GM23248 (cell line): Measurements from ENCODE around the gene XG. TPM values are rescaled to one million over a fixed set of nuclear protein-coding genes. Genes with fewer than 3 reads are reported as not detected.

Experiments
- DNase-seq: peaks from one replicate; pipeline ENCODE4 v3.0.0-alpha.2; 2015
- H2AFZ ChIP-seq: fragments of 200-600 bp; sonication (generic); 2 replicates; pipeline ENCODE4 v1.6.1; 2016; ENCODE audit warnings: antibody characterized with exemption
- H3F3A ChIP-seq: fragments of 200-600 bp; sonication (generic); 2 replicates; pipeline ENCODE4 v1.6.1; 2016; ENCODE audit warnings: mild to moderate bottlenecking, antibody characterized with exemption, mixed run types; ENCODE audit not compliant: insufficient read depth
- H3K27ac ChIP-seq: fragments of 200-600 bp; sonication (generic); 2 replicates; pipeline ENCODE4 v1.5.1; 2016; ENCODE audit warnings: mild to moderate bottlenecking
- H3K27me3 ChIP-seq: fragments of 200-600 bp; sonication (generic); replicated peaks from 2 replicates; pipeline ENCODE4 v1.6.1; 2016; ENCODE audit warnings: mild to moderate bottlenecking; ENCODE audit not compliant: insufficient read depth
- H3K36me3 ChIP-seq: fragments of 200-600 bp; sonication (generic); 2 replicates; pipeline ENCODE4 v1.6.1; 2016; ENCODE audit warnings: low read depth, mild to moderate bottlenecking
- H3K4me1 ChIP-seq: fragments of 200-600 bp; sonication (generic); 2 replicates; pipeline ENCODE4 v1.6.1; 2016; ENCODE audit warnings: mild to moderate bottlenecking; ENCODE audit not compliant: insufficient read depth
- H3K4me2 ChIP-seq: fragments of 200-600 bp; sonication (generic); one replicate; pipeline ENCODE4 v1.6.1; 2016; ENCODE audit warnings: mild to moderate bottlenecking; ENCODE audit not compliant: unreplicated experiment
- H3K4me3 ChIP-seq: fragments of 200-600 bp; sonication (generic); 2 replicates; pipeline ENCODE4 v1.5.1; 2016; ENCODE audit warnings: mild to moderate bottlenecking
- H3K79me2 ChIP-seq: fragments of 200-600 bp; sonication (generic); 2 replicates; pipeline ENCODE4 v1.6.1; 2016; ENCODE audit warnings: mild to moderate bottlenecking; ENCODE audit not compliant: insufficient read depth
- H3K9ac ChIP-seq: fragments of 200-600 bp; sonication (generic); 2 replicates; pipeline ENCODE4 v1.6.1; 2016; ENCODE audit warnings: mild to moderate bottlenecking
- H3K9me2 ChIP-seq: fragments of 200-600 bp; sonication (generic); 2 replicates; pipeline ENCODE4 v1.6.1; 2016; ENCODE audit warnings: mixed run types, mild to moderate bottlenecking, moderate library complexity; ENCODE audit not compliant: insufficient read depth
- H3K9me3 ChIP-seq: fragments of 200-600 bp; sonication (generic); one replicate; pipeline ENCODE4 v1.6.1; 2017; ENCODE audit warnings: low read depth
- H4K20me1 ChIP-seq: fragments of 200-600 bp; sonication (generic); 2 replicates; pipeline ENCODE4 v1.6.0; 2016; ENCODE audit not compliant: insufficient read depth
- EZH2 ChIP-seq: fragments of 200-600 bp; sonication (generic); IDR thresholded peaks from 2 replicates; pipeline ENCODE4 v1.6.1; 2018; ENCODE audit warnings: antibody characterized with exemption, mild to moderate bottlenecking; ENCODE audit not compliant: insufficient read depth, poor library complexity, severe bottlenecking
- EZH2phosphoT487 ChIP-seq: fragments of 200-600 bp; sonication (generic); IDR thresholded peaks from 2 replicates; pipeline ENCODE4 v1.6.1; 2018; ENCODE audit warnings: antibody characterized with exemption, moderate library complexity, mild to moderate bottlenecking, low read depth; ENCODE audit not compliant: insufficient read depth
- WGBS, 2 experiments: methylation state at CpG; one replicate each; pipeline ENCODE4 v1.1.6; 2015 to 2017; ENCODE audit warnings: low lambda C conversion rate in 2 of 2, low coverage in 1 of 2; ENCODE audit errors: missing lambda C conversion rate in 2 of 2; 5-methylcytosine and 5-hydroxymethylcytosine counted together
- in situ Hi-C: fragments of 300-500 bp; cut with MboI; formaldehyde crosslinking; loops from 2 replicates; pipeline ENCODE4 v1.15.0; 2020
- polyA plus RNA-seq: library from polyadenylated mRNA; unstranded; fragments of >200 nt; fragmentation: Nextera tagmentation; extraction: Ambion mirVana; gene quantifications from 2 replicates; pipeline ENCODE4 v1.2.1, GENCODE V29; 2016
- total RNA-seq: library from RNA; depleted of rRNA; stranded (reverse); fragments of >200 nt; shearing (Covaris generic); gene quantifications from 2 replicates; pipeline ENCODE4 v1.2.3, GENCODE V29; 2014

Gene XG
- total and polyA plus RNA-seq, 2 experiments from 2014 or later = 21.4 to 48.4 TPM

GRCh38 chrX:2711441-2711840 lies 40.4 kb upstream of the XG start:
- peak overlapping the region; percentile 22; the same call in 1 of the 2 replicates for H3K27ac ChIP-seq
- peaks cover 31% of the 10 kb centered on the region for H3K4me1 ChIP-seq
- no peak for DNase-seq
- TF ChIP-seq EZH2phosphoT487 (no peak), EZH2 (no peak)
- in situ Hi-C loops = no loop called here
- H3K4me2 ChIP-seq = no peak overlapping the region
- H3K9me2 ChIP-seq = no peaks in the 10 kb centered on the region
- no peaks in the 10 kb centered on the region for H3K9me3 ChIP-seq
- peaks cover 94% of the 10 kb centered on the region for H3K79me2 ChIP-seq
- no peaks in the 10 kb centered on the region; the same call in 1 of the 2 replicates for H3K36me3 ChIP-seq
- H3K27me3 ChIP-seq = no peaks in the 10 kb centered on the region
- H3K4me3 ChIP-seq = no peak overlapping the region
- H3K9ac ChIP-seq = no peak overlapping the region
- WGBS, 2 experiments = 97 to 100% methylated on average over 2 of the region's 2 CpGs
- H4K20me1 ChIP-seq = 0 out of 2 replicates have a peak, but pooled peaks cover 16% of the 10 kb centered on the region
- H2AFZ ChIP-seq = no peak overlapping the region
- H3F3A ChIP-seq = peaks cover 62% of the 10 kb centered on the region

- Histone ChIP-seq H4K20me1 (0 out of 2 replicates have a peak, but pooled peaks cover 16% of the 10 kb centered on the region), H3F3A (peaks cover 58% of the 10 kb centered on the region), H3K36me3 (peaks cover under 1% of the 10 kb centered on the region; the same call in 1 of the 2 replicates), H3K4me3 (no peak overlapping the region), H3K4me1 (peaks cover 23% of the 10 kb centered on the region), H3K4me2 (no peak overlapping the region), H3K27me3 (no peaks in the 10 kb centered on the region), H3K27ac (no peak overlapping the region), H3K9ac (no peak overlapping the region), H2AFZ (no peak overlapping the region), H3K9me3 (no peaks in the 10 kb centered on the region), H3K9me2 (no peaks in the 10 kb centered on the region), H3K79me2 (peaks cover 97% of the 10 kb centered on the region)
- 77 to 79% methylated on average over 9 of the region's 9 CpGs for WGBS, 2 experiments
- TF ChIP-seq EZH2phosphoT487 (no peak), EZH2 (no peak)
- in situ Hi-C loops = no loop called here
- DNase-seq = no peak
Observed at GRCh38 chrX:2712428-2712827, 39.4 kb upstream of the XG start.

- Histone ChIP-seq H2AFZ (no peak overlapping the region), H3K9ac (no peak overlapping the region), H3K27me3 (no peaks in the 10 kb centered on the region), H3K79me2 (peaks cover 95% of the 10 kb centered on the region), H3K4me3 (no peak overlapping the region), H3K4me2 (no peak overlapping the region), H3K9me2 (no peaks in the 10 kb centered on the region), H3K36me3 (peaks cover 6% of the 10 kb centered on the region; the same call in 1 of the 2 replicates), H3K9me3 (no peaks in the 10 kb centered on the region), H3K27ac (no peak overlapping the region), H4K20me1 (0 out of 2 replicates have a peak, but pooled peaks cover 16% of the 10 kb centered on the region), H3K4me1 (peaks cover 16% of the 10 kb centered on the region), H3F3A (peaks cover 51% of the 10 kb centered on the region)
- 81 to 85% methylated on average over 13 of the region's 13 CpGs for whole genome bisulfite sequencing, 2 experiments
- in situ Hi-C loops = no loop called here
- DNase-seq = no peak
- TF ChIP-seq EZH2phosphoT487 (no peak), EZH2 (no peak)
Observed at GRCh38 chrX:2712890-2713840, 38.7 kb upstream of the XG start.

GRCh38 chrX:2714551-2714950 lies 37.3 kb upstream of the XG start:
- H3K27me3 ChIP-seq = no peaks in the 10 kb centered on the region
- peaks cover 18% of the 10 kb centered on the region for H3K36me3 ChIP-seq
- no peaks in the 10 kb centered on the region for H3K9me2 ChIP-seq
- no peaks in the 10 kb centered on the region for H3K9me3 ChIP-seq
- peaks cover 46% of the 10 kb centered on the region for H3F3A ChIP-seq
- peaks cover 95% of the 10 kb centered on the region for H3K79me2 ChIP-seq
- H3K4me3 ChIP-seq = no peak overlapping the region
- no peak for TF ChIP-seq EZH2
- no peak for TF ChIP-seq EZH2phosphoT487
- no peak overlapping the region for H3K9ac ChIP-seq
- peaks cover 12% of the 10 kb centered on the region for H3K4me1 ChIP-seq
- WGBS, 2 experiments = 89 to 92% methylated on average over 6 of the region's 6 CpGs
- H3K27ac ChIP-seq = no peak overlapping the region
- no peak overlapping the region for H2AFZ ChIP-seq
- in situ Hi-C loops = no loop called here
- H3K4me2 ChIP-seq = no peak overlapping the region
- H4K20me1 ChIP-seq = 0 out of 2 replicates have a peak, but pooled peaks cover 13% of the 10 kb centered on the region
- DNase-seq = no peak
